ENCODE measurements around the gene DPPA3.

GRCh38 chr12:7695566-7696197, 15.6 kb upstream of the DPPA3 start, which contains the start of gene GDF3:
- TF ChIP-seq, protein P1, sequence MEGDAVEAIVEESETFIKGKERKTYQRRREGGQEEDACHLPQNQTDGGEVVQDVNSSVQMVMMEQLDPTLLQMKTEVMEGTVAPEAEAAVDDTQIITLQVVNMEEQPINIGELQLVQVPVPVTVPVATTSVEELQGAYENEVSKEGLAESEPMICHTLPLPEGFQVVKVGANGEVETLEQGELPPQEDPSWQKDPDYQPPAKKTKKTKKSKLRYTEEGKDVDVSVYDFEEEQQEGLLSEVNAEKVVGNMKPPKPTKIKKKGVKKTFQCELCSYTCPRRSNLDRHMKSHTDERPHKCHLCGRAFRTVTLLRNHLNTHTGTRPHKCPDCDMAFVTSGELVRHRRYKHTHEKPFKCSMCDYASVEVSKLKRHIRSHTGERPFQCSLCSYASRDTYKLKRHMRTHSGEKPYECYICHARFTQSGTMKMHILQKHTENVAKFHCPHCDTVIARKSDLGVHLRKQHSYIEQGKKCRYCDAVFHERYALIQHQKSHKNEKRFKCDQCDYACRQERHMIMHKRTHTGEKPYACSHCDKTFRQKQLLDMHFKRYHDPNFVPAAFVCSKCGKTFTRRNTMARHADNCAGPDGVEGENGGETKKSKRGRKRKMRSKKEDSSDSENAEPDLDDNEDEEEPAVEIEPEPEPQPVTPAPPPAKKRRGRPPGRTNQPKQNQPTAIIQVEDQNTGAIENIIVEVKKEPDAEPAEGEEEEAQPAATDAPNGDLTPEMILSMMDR (IDR thresholded peaks at IDR 0.05) = no peak
- TF ChIP-seq POLR2AphosphoS5 (IDR thresholded peaks at IDR 0.05) = no peak

All from sigmoid colon (tissue), 4 donors.